Superior temporal gyrus (tissue), 1 donor: ENCODE data around the gene TXNRD2.

ENCODE experiments used
- DNase-seq: peaks from one replicate; pipeline ENCODE4 v3.0.0-alpha.2; 2016; ENCODE audit errors: extremely low spot score

Gene TXNRD2

GRCh38 chr22:19966908-19967750 lies 25.5 kb upstream of the TXNRD2 start:
- no peak for DNase-seq

GRCh38 chr22:19965771-19966709 lies 24.4 kb upstream of the TXNRD2 start:
- DNase-seq = no peak

- no peak for DNase-seq
These were observed 23.2 kb upstream of the TXNRD2 start for GRCh38 chr22:19964701-19965386.

- DNase-seq = no peak
These were observed 22.4 kb upstream of the TXNRD2 start for GRCh38 chr22:19963863-19964642.

GRCh38 chr22:19962909-19963806 lies 21.5 kb upstream of the TXNRD2 start:
- DNase-seq = no peak

GRCh38 chr22:19962246-19962908 lies 20.8 kb upstream of the TXNRD2 start:
- DNase-seq = peak; percentile 78

- DNase-seq = no peak
These were observed 20.2 kb upstream of the TXNRD2 start for GRCh38 chr22:19961868-19962245.

GRCh38 chr22:19961201-19961580 lies 19.6 kb upstream of the TXNRD2 start:
- DNase-seq = no peak

GRCh38 chr22:19960491-19961200 lies 19.0 kb upstream of the TXNRD2 start:
- no peak for DNase-seq

- no peak for DNase-seq
These were observed 18.2 kb upstream of the TXNRD2 start for GRCh38 chr22:19959587-19960490.

- no peak for DNase-seq
These were observed 17.5 kb upstream of the TXNRD2 start for GRCh38 chr22:19959043-19959586.

- no peak for DNase-seq
These were observed 16.7 kb upstream of the TXNRD2 start for GRCh38 chr22:19958083-19959042.

GRCh38 chr22:19957445-19957844 lies 15.8 kb upstream of the TXNRD2 start:
- no peak for DNase-seq

- no peak for DNase-seq
These were observed 13.9 kb upstream of the TXNRD2 start for GRCh38 chr22:19955241-19956128.

- no peak for DNase-seq
These were observed 9.7 kb upstream of the TXNRD2 start for GRCh38 chr22:19951346-19951745.
